HG03442 (cell line): ENCODE data around the gene ZFYVE21.

Experiments
- ATAC-seq: cut with Tn5 transposase; IDR thresholded peaks from one replicate; pipeline ENCODE4 v1.9.1; 2021; ENCODE audit warnings: mild to moderate bottlenecking, moderate library complexity; ENCODE audit not compliant: unreplicated experiment

Gene ZFYVE21

DNA sequence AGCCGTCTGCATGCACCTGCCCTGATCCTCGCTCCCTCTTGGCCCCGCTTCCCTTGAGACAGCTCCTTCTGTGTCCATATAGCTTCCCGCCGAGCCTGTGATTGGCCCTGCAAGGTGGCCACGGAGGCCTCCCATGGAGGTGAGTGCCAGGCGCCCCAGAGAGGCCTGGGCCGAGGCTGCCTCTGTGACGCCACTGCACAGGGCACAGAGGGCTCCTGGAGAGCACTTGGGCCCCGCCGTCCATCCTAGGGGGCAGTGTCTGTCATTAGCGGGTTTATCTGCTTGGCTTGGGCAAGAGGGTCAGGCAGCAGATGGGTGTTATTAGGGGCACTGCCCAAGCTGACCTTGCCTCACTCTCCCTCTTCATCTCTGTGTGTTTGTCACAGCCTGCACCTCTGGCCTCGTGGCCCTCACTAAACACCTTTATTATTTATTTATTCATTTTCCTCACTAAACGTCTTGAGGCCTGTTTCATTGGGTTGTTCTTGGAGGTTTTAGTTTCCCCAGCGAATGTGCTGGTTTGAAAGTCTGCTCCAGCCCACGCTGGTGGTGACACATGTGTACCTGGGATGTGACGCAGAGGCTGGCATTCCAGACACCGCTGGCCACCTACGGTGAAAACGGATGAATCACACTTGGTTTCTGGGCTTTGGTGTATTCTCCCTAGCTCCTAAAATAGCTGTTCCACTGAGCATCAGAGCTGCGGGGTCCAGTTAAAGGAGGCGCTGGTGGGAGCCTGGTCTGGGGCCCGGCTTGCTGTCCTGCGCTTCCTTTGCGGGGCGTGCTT is 5.9 kb downstream of the ZFYVE21 start:
- ATAC-seq: no peak

- no peak for ATAC-seq
Observed at GRCh38 chr14:103723748-103724081, 8.1 kb downstream of the ZFYVE21 start.

DNA sequence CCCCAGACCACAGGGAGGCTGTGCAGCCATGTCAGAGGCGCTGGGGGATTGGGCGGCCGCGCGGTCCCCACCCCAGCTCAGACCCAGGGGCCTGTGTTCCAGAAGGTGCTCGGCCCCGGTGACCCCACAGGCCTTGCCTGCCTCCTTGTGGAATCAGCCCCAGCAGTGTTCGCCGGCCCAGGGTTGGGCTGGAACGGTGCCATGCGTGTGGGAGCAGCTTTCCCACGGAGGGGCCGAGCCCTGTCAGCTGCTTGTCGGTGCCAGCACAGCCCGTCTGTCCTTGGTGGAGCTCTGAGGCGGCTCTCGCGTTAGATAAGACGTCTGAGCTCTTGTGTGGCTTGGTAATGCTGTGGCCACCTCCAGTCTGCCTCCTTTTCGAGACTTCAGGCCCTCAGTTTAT is 8.5 kb downstream of the ZFYVE21 start:
- ATAC-seq: no peak

DNA sequence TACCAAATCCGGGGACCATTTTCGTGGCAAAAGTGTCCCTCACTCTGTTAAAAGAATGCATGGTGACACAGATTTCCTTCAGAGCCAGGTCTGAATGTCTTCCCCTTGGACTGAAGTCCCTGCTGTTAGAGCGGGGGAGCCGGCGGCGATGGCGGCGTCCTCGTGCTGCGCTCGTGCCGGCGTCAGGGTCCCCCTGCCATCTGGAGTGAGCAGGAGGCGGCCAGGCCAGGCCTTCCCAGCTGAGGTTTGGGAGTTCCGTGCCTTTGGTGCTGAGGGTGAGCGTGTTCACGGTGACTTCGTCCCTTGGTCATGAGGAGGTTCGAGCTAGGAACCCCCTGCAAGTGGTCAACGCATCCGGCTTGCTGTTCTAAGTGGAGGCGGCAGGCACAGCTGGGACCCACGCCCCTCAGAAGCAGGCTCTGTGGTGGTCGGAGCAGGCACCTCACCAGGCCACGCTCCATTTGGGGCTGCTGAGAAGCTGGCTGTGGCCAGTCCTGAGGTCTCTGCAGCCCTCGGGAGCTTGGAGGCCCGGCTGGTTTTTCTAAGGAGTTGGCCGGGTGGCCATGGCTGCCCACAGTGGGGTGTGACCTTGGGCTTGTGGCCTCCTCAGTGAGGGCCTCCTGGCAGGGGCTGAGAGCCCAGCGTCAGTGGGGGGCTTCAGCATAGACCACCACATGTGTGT is 9.5 kb downstream of the ZFYVE21 start:
- ATAC-seq: no peak

DNA sequence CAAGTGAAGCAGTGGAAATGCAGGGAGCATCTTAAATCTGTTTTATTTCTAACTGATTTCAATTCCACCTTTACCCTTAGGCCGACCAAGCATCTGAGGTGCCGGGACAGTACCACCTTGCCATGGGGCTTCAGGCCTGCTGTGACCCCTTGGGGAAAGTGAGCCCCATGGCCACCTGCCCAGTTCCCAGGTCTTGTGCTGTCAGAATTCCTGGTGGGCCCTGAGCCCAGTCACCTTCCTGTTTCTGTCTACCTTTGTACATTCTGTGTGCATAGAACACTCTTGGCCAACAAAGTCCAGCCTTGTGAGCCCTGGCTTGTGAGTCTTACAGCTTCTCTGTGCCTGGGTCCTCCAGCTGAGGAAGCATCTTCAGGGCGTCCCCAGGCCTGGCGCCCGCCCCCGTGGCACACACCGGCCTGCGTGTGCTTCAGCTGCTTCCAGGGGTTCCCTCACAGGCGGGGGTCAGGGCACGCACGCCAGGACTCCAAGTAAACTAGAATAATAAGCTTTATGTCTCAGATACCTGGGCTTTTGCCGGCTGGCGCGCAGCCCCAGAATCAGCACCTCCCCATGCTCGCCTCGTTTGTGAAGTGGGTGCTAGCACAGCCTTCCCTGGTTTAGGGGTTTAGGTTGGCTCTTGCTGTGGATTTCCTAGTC is 10.3 kb downstream of the ZFYVE21 start:
- no peak for ATAC-seq

DNA sequence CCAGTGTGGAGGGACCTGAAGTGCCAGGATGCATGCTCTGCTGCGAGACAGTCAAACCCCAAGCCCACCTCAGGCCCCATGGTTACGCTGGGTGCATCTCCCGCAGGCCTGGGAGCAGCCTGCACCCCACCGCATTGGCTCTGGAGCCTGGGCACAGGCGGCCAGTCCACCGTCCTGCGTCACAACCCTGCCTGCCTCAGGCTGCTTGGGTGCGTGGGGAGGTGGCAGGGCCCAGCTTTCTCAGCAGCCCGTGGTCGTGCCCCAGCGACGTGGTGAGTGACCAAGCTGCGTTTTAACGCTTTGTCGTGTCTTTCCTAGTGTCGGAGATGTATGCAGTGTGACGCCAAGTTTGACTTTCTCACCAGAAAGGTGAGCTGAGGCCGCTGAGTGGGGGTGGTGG is 10.9 kb downstream of the ZFYVE21 start:
- no peak for ATAC-seq

DNA sequence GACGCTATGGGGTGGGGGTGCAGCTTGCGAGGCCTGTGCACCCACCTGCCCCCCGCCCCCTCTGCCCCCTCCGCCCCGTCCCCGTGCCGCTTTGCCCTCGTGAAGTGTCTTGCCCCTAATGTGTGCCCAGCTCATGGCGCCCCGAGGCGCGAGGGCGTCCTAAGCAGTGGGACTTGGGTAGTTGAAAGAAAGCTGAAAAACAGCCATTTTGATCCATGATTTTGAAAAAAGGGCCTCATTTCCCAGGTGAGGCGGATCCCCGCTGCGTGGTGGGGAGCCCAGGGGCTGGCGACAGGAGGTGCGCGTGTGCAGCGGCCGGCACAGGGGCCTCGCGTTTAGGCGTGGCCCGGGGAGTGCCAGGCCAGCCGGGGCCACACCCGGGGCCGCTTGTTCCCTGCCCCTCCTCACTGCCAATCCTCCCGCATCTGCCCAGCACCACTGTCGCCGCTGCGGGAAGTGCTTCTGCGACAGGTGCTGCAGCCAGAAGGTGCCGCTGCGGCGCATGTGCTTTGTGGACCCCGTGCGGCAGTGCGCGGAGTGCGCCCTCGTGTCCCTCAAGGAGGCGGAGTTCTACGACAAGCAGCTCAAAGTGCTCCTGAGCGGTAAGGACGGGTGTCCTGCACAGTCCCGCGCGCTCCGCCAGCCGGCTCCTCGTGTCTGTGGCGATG is 11.8 kb downstream of the ZFYVE21 start:
- no peak for ATAC-seq

DNA sequence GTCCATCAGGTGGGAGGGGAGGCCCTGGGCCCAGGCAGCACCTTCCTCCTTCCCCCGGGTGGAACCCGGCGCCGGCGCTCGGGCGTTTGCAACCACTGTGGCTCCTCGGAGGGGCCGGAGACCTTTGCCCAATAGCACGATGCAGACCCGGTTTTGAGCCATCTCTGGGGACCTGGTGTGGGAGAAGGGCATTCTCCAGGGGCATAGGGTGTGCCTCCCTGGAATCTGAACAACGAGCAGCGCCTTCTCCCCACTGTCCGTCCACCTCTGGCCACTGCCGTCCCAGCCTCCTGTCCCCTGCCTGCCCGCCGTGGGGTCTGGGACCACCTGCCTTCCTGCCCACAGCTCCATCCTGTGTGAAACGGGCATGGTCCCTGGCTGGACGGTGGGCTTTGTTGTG is 12.5 kb downstream of the ZFYVE21 start:
- no peak for ATAC-seq

DNA sequence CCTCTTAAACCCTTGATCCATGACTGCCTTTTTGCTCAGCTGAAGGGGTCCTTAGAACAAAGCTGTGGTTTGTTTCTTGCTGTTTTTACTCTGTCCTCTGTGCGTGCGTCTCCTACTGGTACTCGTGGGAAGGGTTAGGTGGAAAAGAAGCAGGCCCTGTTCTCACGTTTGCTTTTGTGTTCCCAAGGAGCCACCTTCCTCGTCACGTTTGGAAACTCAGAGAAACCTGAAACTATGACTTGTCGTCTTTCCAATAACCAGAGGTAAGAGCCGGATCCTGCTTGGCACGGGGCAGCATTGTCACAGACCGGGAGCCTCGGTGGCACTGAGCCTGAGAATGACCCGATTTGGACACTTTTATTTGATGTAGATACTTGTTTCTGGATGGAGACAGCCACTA is 13.1 kb downstream of the ZFYVE21 start:
- ATAC-seq: no peak

DNA sequence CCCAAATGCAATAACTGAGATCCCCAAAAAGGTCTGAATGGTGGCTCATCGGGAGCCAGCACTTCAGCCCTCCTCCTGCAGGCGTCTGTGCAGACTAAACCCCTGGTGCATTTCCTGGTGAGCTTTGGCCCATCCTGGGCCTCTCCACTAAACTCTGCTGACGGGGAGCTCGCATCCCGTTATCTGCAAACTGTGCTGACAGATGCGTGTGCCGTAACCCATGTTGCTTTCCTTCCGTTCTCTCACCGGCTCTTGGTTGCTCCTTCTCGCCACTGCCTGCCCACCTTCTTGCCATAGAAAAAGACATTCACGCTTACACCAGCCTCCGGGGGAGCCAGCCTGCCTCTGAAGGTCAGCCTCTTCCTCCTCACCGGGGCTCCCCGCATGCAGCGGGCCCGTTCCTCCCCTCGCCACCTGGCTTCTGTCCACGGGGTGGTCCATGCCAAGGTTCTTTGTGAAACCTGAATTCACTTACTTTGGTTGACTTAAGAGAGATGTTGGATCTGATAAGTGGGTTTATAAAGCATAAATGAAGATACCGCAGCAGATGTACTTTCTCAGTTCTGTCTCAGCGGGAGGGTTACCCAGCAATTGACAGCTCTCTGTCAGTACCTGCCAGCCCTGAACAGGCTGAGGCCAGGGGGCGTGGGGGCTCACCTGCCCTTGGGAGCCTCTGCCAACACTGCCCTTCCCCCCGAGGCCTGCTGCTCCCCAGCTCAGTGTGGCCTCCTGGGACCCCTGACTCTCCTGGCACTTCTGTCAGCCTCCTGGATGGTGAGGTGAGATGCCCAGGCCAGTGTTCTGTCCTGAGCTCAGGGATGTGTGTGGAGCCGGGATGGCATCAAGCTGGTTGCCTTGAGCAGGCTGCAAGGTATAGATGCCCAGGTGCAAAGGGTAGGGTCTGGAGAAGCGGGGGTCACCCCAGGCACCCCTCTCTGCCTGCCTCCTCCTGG is 14.2 kb downstream of the ZFYVE21 start:
- ATAC-seq: no peak

- no peak for ATAC-seq
Observed at GRCh38 chr14:103730490-103731035, 15.0 kb downstream of the ZFYVE21 start.

GRCh38 chr14:103731481-103731880 is 15.9 kb downstream of the ZFYVE21 start:
- no peak for ATAC-seq

GRCh38 chr14:103731916-103732867 is 16.6 kb downstream of the ZFYVE21 start:
- no peak for ATAC-seq

GRCh38 chr14:103732868-103733620 is 17.4 kb downstream of the ZFYVE21 start:
- no peak for ATAC-seq

- no peak for ATAC-seq
Observed at GRCh38 chr14:103733651-103734050, 18.0 kb downstream of the ZFYVE21 start.

DNA sequence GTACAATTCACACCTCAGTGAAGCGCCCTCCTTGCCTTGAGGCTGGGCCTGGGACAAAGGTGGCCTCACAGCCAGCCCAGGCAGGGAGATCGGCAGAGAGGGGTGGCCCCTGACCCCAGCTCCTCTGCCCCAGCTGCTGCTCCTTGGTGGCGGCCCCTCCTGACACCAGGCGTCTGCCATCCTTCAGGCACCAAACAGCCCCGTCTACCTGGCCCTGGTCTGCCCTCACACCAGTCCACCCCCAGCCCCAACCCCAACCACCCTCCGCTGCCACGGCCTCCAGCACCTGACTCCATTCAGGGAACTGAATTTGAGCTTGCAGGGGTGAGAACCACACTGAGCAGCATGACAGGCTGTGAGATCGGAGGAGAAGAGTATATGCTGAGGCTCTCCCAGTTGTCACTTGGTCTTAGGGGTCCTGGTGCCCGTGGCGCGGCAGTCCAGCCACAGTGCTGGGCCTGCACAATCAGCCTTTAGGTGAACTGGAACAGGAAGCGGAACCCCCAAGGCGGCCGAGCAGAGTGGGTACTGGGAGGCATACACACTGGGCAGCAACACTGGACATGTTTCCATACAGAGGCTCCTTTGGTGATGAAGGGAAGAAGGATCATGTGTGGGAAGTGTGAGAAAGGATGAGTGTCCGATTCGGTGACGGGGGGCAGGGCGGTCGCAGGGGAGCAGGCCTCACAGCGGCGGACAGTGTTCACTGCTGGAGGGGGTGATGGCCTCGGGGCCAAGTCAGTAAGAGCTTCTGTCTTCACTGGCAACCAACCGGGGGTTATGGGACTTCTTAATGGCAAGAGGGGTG is 18.7 kb downstream of the ZFYVE21 start:
- no peak for ATAC-seq

GRCh38 chr14:103735022-103735421 is 19.4 kb downstream of the ZFYVE21 start:
- ATAC-seq: no peak

DNA sequence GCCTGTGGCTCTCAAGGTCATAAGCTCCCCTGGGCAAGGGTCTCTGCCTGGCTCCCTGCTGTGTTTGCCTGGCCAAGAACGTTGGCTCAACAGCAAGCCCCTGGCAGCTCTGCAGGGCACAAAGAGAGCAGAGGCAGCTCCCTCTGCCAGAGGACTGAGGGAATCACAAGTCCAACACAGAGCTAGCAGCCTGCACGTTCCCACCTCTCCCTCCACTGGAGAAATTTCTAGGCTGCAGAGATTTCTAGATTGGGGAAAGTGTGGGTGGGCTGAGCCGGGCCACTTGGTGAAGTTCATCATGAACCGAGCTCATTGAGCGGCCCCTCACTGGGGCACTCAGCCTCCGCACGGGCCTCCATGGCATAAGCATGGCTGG is 19.8 kb downstream of the ZFYVE21 start:
- ATAC-seq: no peak
